HPDE6-E6E7 (cell line): ENCODE measurements around the gene VAV2.

Experiments used
- DNase-seq: peaks from one replicate; pipeline ENCODE4 v3.0.0; 2011; ENCODE audit warnings: missing footprints; ENCODE audit errors: extremely low spot score

Gene VAV2

GRCh38 chr9:133742849-133743444 lies 249.2 kb downstream of the VAV2 start:
- DNase-seq: peak; percentile 86

GRCh38 chr9:133742251-133742650 lies 249.9 kb downstream of the VAV2 start:
- no peak for DNase-seq

GRCh38 chr9:133741716-133742115 lies 250.4 kb downstream of the VAV2 start:
- DNase-seq: no peak

- DNase-seq: no peak
These were observed 251.2 kb downstream of the VAV2 start for GRCh38 chr9:133740911-133741310.

- DNase-seq: no peak
These were observed 252.5 kb downstream of the VAV2 start for GRCh38 chr9:133739408-133740280.

- no peak for DNase-seq
These were observed 253.4 kb downstream of the VAV2 start for GRCh38 chr9:133738640-133739225.

GRCh38 chr9:133737774-133738639 lies 254.1 kb downstream of the VAV2 start, which contains the start of gene SARDH:
Gene SARDH, minus strand, starts transcription at chr9:133738352. Its CDS starts 4,179 bp downstream, at chr9:133734173.
- peak; percentile 64 for DNase-seq

GRCh38 chr9:133737071-133737773 lies 254.9 kb downstream of the VAV2 start:
- DNase-seq: no peak

- no peak for DNase-seq
These were observed 256.2 kb downstream of the VAV2 start for GRCh38 chr9:133735931-133736330.

- no peak for DNase-seq
These were observed 256.7 kb downstream of the VAV2 start for GRCh38 chr9:133735415-133735775.

- no peak for DNase-seq
These were observed 257.3 kb downstream of the VAV2 start for GRCh38 chr9:133734590-133735414.

- DNase-seq: no peak
These were observed 258.2 kb downstream of the VAV2 start for GRCh38 chr9:133733796-133734533.

- DNase-seq: no peak
These were observed 258.7 kb downstream of the VAV2 start for GRCh38 chr9:133733421-133733795.

- no peak for DNase-seq
These were observed 259.3 kb downstream of the VAV2 start for GRCh38 chr9:133732639-133733408.

- DNase-seq: no peak
These were observed 260.1 kb downstream of the VAV2 start for GRCh38 chr9:133731876-133732638.

- no peak for DNase-seq
These were observed 261.0 kb downstream of the VAV2 start for GRCh38 chr9:133730994-133731715.

GRCh38 chr9:133729617-133730281 lies 262.4 kb downstream of the VAV2 start:
- DNase-seq: no peak
